ENCODE results near the gene DNAH10.
A peak's percentile ranks its signal among the peaks of the same experiment; 100 is the strongest.

The DNAH10 gene, protein sequence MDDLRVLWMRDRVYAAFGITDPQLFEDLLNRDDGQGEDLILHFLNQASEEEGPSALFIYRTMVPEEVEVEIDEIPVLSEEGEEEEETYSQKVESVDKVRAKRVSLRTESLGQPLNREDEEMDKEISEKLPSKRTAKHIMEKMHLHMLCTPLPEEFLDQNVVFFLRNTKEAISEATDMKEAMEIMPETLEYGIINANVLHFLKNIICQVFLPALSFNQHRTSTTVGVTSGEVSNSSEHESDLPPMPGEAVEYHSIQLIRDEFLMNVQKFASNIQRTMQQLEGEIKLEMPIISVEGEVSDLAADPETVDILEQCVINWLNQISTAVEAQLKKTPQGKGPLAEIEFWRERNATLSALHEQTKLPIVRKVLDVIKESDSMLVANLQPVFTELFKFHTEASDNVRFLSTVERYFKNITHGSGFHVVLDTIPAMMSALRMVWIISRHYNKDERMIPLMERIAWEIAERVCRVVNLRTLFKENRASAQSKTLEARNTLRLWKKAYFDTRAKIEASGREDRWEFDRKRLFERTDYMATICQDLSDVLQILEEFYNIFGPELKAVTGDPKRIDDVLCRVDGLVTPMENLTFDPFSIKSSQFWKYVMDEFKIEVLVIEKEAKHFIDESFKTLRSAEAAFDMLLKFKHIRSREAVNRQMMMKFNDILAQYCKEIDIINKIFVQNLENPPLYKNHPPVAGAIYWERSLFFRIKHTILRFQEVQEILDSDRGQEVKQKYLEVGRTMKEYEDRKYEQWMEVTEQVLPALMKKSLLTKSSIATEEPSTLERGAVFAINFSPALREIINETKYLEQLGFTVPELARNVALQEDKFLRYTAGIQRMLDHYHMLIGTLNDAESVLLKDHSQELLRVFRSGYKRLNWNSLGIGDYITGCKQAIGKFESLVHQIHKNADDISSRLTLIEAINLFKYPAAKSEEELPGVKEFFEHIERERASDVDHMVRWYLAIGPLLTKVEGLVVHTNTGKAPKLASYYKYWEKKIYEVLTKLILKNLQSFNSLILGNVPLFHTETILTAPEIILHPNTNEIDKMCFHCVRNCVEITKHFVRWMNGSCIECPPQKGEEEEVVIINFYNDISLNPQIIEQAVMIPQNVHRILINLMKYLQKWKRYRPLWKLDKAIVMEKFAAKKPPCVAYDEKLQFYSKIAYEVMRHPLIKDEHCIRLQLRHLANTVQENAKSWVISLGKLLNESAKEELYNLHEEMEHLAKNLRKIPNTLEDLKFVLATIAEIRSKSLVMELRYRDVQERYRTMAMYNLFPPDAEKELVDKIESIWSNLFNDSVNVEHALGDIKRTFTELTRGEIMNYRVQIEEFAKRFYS (N-terminal part only)

DNA sequence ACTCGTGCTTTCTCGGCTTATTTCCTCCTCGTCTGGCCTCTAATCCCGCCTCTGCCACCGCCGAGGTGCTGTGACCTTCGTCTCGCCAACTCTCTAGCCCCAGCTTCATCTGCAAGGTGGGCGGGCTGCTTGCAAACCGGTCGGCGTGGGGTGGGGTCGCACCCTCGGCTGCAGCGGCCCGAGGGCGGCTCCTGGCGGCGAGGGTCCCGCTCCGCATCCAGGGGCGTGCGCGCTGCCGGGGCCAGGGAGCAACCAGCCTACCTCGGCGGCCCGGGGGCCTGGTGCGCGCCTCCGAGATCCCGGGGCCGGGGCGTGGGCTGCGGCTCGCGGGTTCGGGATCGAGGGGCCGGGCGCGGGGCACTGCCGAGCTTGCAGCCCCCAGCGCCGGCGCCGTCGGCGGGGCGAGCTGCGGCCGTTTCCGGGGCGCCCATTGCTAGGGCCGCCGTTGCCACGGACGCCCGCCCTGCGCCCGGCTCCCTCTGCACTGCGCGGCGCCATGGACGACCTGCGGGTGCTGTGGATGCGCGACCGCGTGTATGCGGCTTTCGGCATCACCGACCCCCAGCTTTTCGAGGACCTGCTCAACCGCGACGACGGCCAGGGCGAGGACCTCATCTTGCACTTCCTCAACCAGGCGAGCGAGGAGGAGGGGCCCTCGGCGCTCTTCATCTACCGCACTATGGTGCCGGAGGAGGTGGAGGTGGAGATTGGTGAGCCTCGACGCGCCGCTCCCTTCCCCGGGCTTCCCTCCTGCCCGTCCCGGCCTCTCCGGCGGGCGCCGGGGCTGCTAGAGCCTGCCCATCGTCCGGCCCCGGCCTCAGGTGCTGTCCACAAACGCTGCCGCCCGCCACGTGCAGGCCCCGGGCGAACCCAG is at the start of gene DNAH10:
DNAH10 (plus strand) TSS at position 461 of the 874 bp plus-strand sequence; CDS start at position 497, 36 bp downstream.
- peak; percentile 12 for DNase-seq

GRCh38 chr12:123712780-123713319 is 49.3 kb upstream of the DNAH10 start:
- peak; percentile 18 for DNase-seq

DNA sequence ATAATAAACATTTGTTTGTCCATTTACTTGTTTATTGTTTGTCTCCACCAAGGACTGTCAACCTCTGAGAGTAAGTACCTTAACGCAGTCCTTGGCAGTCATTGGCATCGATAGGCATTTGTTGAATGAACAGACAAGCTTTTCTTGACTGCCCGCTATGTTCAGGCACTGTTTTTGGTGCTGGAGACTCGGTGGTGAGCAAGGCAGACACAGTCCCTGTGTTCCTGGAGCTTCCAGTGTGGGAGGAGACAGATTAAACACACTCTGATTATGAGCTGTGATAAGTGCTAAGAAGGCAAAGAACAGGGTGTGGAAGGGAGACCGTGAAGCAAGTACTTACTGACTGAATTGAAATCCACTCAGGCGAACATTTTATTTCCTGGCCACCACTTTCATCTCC is 48.7 kb upstream of the DNAH10 start:
- peak; percentile 10 for DNase-seq

GRCh38 chr12:123713823-123714585 is 48.1 kb upstream of the DNAH10 start:
- no peak for DNase-seq

GRCh38 chr12:123715195-123715594 is 46.9 kb upstream of the DNAH10 start:
- DNase-seq, result no peak

DNA sequence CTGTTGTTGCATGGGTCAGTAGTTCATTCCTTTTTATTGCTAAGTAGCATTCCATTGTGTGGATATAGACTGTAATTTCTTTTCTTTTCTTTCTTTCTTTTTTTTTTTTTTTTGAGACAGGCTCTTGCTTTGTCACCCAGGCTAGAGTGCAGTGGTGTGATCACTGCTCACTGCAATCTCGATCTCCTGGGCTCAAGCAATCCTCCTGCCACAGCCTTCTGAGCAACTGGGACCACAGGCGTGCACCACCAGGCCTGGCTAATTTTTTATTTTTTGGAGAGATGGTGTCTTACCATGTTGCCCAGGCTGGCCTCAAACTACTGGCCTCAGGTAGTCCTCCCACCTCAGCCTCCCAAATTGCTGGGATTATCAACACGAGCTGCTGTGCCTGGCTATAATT is 44.8 kb upstream of the DNAH10 start:
- no peak for DNase-seq

GRCh38 chr12:123720141-123720814 is 41.8 kb upstream of the DNAH10 start:
- DNase-seq, result no peak

GRCh38 chr12:123721245-123721644 is 40.9 kb upstream of the DNAH10 start:
- DNase-seq, result no peak

- no peak for DNase-seq
Observed at GRCh38 chr12:123723011-123723410, 39.1 kb upstream of the DNAH10 start.

GRCh38 chr12:123723765-123724164 is 38.3 kb upstream of the DNAH10 start:
- no peak for DNase-seq

GRCh38 chr12:123726244-123726643 is 35.9 kb upstream of the DNAH10 start:
- DNase-seq, result no peak

- no peak for DNase-seq
Observed at GRCh38 chr12:123726962-123727361, 35.1 kb upstream of the DNAH10 start.

DNA sequence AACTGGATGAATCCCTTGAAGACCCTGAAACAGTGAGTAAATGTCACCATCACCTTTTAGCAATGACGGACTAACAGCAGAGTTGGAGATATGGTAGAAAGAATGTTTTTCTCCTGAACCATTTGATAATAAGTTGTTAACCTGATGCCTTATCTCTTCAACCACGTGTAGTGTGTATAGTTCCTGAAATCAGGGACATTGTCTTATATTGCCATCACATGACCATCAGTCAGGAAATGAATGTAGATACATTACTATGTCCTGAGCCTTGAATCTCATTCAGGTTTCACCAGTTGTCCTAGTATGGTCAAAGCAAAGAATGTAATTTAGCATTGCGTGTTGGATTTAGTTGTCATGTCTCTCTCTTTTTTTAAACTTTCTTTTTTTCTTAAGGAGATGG is 34.2 kb upstream of the DNAH10 start:
- no peak for DNase-seq

- DNase-seq, result no peak
Observed at GRCh38 chr12:123731596-123731995, 30.5 kb upstream of the DNAH10 start.

GRCh38 chr12:123732251-123732650 is 29.9 kb upstream of the DNAH10 start:
- DNase-seq, result no peak

DNA sequence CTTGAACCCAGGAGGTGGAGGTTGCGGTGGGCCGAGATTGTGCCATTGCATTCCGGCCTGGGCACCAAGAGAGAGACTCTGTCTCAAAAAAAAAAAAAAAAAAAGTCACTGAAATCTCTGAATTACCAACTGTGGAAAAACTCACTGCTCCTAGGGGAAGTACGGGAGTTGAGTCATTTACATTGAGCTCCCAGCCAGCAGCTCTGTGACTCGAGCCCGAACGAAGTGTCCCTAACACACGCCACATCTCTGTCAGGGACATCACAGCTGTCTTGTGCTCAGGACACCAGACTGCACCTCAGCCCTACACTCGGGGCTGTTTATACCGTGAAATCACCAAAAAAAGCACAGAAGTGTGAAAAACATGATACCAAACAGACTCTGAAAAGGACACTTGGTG is 28.9 kb upstream of the DNAH10 start:
- DNase-seq, result no peak

DNA sequence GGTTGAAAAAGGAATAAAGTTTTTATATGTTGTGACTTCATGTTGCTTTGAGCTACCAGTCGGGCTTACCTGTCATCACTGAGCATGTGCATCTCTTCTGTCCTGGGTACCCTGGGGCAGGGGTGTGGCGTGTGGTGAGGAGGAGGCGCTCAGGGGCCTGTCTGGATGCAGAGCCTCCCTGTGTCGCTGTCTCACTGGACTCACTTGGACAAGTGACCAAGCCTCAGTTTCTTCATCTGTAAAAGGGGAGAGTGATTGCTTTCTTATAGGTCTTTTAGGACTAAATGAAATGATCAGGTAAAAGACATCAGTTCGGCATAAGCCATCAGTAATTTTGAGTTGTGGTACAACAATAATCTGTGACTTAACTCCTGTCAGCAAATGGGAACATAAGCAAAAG is 27.8 kb upstream of the DNAH10 start:
- no peak for DNase-seq

DNA sequence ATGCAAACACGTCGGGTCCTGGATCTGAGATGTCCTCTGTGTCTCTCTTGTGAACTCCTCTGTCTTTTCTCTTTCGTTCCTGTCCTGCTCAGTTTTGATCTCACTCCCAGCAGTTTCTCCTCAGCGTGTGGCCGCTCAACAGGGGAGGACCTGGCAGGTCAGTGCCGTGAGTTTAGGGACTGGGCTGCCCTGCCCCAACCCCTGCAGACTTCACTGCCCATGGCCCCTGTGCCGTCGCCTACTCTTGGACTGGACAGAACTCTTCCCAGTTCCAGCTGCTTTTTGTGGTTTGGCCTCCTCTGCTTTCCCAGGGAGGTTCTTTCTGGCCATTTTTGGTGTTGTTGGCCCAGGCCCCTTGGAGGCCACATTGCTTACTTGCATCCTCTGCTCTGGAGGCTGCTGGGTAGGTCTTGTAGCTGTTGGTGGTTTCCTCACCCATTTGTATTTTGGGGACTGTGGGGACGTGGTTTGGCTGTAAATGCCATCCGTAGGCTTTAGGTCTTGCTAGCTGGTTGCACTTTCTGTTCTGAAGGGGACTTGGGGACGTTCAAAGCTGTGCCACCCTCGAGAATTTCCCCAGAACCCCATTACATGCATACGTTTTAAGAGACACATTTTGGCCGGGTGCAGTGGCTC is 20.0 kb upstream of the DNAH10 start:
- DNase-seq, result no peak

DNA sequence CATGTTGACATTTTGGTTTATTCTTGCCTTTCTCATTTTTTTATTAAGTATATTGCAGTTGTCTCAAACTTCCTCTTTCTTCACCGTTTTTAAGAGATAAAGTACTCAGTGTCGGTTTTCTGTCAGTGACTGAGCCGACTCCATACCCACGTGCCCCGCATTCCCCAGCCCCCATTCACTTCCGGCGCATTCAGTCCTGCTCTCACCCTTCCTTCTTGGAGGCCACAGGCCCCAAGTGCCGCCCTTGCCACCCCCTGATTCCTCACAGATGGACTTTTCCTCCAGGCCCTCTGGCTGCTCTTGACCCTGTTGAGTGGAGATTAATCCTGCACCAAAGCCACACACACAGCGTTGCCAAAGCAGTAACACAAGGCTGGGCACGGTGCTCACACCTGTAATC is 19.1 kb upstream of the DNAH10 start:
- no peak for DNase-seq

GRCh38 chr12:123744836-123745235 is 17.3 kb upstream of the DNAH10 start:
- DNase-seq, result no peak
